Spleen (tissue), 7 donors: ENCODE data around the gene CAMKK1.

Source experiments
- POLR2A ChIP-seq, 3 donors: fragments of 450-650 bp; IDR thresholded peaks; one replicate each; pipeline ENCODE4 v1.5.1; 2017; ENCODE audit warnings: antibody characterized with exemption in 3 of 3, mild to moderate bottlenecking in 1 of 3
- POLR2AphosphoS5 ChIP-seq, 3 donors: sonication (generic); formaldehyde crosslinking; IDR thresholded peaks; one replicate each; pipeline ENCODE4 v1.5.1; 2017; ENCODE audit warnings: antibody characterized with exemption in 3 of 3
- TF ChIP-seq, protein P1 (sequence below), 11 experiments: fragments of 200-600 bp in 7 of 11; fragments of 450-650 bp in 4 of 11; sonication (generic) in 4 of 11; IDR thresholded peaks in 8 of 11; conservative IDR thresholded peaks in 3 of 11; 1 replicate in 7 of 11; 2 replicates in 4 of 11; pipeline versions ENCODE4 v1.4.0 to v1.8.0; 2016 to 2021; ENCODE audit warnings: antibody characterized with exemption in 11 of 11, inconsistent platforms in 4 of 11, mild to moderate bottlenecking in 1 of 11
- donor health status: DM: no; HTN: no; CAD: no; lungs with moderate emphysema.
- donor health status: DM: no; HTN: no; CAD: no.
- donor health status: DM: no; HTN: no; CAD: no.

DNA sequence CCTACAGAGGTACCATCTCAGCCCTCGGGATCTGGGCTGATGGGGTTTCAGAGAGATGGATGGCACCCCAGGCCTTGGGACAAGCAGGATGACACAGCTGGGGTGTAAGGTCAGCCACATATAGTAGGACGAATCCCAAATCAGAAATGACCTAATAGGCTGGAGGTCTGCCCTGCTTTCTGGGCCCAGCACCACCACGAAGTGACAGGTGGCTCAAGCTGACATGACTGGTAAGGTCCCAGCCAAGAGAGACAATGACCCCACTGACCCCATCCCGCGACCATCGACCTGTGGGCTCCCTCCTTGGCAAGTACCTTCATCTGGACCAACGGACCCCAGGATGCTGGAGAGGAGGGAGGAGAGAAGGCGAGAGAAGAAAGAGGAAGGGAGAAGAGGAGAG, 15.6 kb downstream of the CAMKK1 start:
- TF ChIP-seq, protein P1, sequence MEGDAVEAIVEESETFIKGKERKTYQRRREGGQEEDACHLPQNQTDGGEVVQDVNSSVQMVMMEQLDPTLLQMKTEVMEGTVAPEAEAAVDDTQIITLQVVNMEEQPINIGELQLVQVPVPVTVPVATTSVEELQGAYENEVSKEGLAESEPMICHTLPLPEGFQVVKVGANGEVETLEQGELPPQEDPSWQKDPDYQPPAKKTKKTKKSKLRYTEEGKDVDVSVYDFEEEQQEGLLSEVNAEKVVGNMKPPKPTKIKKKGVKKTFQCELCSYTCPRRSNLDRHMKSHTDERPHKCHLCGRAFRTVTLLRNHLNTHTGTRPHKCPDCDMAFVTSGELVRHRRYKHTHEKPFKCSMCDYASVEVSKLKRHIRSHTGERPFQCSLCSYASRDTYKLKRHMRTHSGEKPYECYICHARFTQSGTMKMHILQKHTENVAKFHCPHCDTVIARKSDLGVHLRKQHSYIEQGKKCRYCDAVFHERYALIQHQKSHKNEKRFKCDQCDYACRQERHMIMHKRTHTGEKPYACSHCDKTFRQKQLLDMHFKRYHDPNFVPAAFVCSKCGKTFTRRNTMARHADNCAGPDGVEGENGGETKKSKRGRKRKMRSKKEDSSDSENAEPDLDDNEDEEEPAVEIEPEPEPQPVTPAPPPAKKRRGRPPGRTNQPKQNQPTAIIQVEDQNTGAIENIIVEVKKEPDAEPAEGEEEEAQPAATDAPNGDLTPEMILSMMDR (IDR thresholded peaks at IDR 0.05 in 8 of 11, conservative IDR thresholded peaks at IDR 0.05 in 3 of 11): no peak
- TF ChIP-seq POLR2A (IDR thresholded peaks at IDR 0.05) (no peak), POLR2AphosphoS5 (IDR thresholded peaks at IDR 0.05) (no peak)
